IMR-90 (cell line): ENCODE data around the gene SBF2. TPM values are rescaled to one million over a fixed set of nuclear protein-coding genes. Genes with fewer than 3 reads are reported as not detected.
"Not testable (repeated sequence)": the region's sequence is repeated elsewhere in the genome, so short reads cannot be mapped to it uniquely, and the experiment has no call there.

Experiments used
- ATAC-seq: fragments of 200-7000 bp; cut with Tn5 transposase; 2 replicates; pipeline ENCODE4 v1.9.1; 2020; ENCODE audit warnings: low read depth, mild to moderate bottlenecking, moderate library complexity
- BruUV-seq: library from RNA; stranded (reverse); fragments of 400-500 nt; replicated peaks from 2 replicates; lab custom pipeline; 2021; lab: Mats Ljungman, UMichigan
- CTCF ChIA-PET: fragments of 300-600 bp; formaldehyde crosslinking; extraction: SDS; loops from one replicate; lab custom pipeline; 2021; ENCODE audit warnings: antibody characterized with exemption; lab: Yijun Ruan, JAX
- POLR2A ChIA-PET: fragments of 300-600 bp; sonication (Branson Sonifier 250); formaldehyde crosslinking; loops from one replicate; lab custom pipeline; 2022; ENCODE audit warnings: antibody characterized with exemption; ENCODE audit not compliant: unreplicated experiment; lab: Charles Lee
- DNase-seq: peaks from one replicate; pipeline ENCODE4 v3.0.0; 2013
- H2AFZ ChIP-seq: replicated peaks from 2 replicates; pipeline ENCODE3; 2013; ENCODE audit warnings: low read length, mild to moderate bottlenecking; ENCODE audit not compliant: poor library complexity
- H2AK5ac ChIP-seq: 2 replicates; pipeline ENCODE4 v1.6.1; 2013; ENCODE audit warnings: low read depth, low read length, inconsistent platforms
- H2AK9ac ChIP-seq: replicated peaks from 2 replicates; pipeline ENCODE3; 2013; ENCODE audit warnings: mild to moderate bottlenecking, low read depth, low read length, moderate library complexity; ENCODE audit not compliant: poor library complexity
- H2BK120ac ChIP-seq: 2 replicates; pipeline ENCODE4 v1.6.1; 2013; ENCODE audit warnings: low read depth, low read length, inconsistent platforms
- H2BK15ac ChIP-seq: 3 replicates; pipeline ENCODE4 v1.6.1; 2013; ENCODE audit warnings: low read depth, low read length, inconsistent platforms
- H2BK20ac ChIP-seq: 2 replicates; pipeline ENCODE4 v1.6.1; 2013; ENCODE audit warnings: low read depth, mild to moderate bottlenecking, inconsistent platforms, low read length, moderate library complexity
- H2BK5ac ChIP-seq: 2 replicates; pipeline ENCODE4 v1.6.1; 2013; ENCODE audit warnings: mild to moderate bottlenecking, low read depth, low read length, inconsistent platforms; ENCODE audit not compliant: poor library complexity, severe bottlenecking
- H3K14ac ChIP-seq: replicated peaks from 2 replicates; pipeline ENCODE4 v1.6.1; 2013; ENCODE audit warnings: low read depth, low read length, inconsistent platforms
- H3K18ac ChIP-seq: 2 replicates; pipeline ENCODE4 v1.6.1; 2013; ENCODE audit warnings: low read depth, low read length, control low read depth
- H3K23ac ChIP-seq: 2 replicates; pipeline ENCODE4 v1.6.1; 2013; ENCODE audit warnings: low read depth, low read length, inconsistent platforms
- H3K27ac ChIP-seq: 2 replicates; pipeline ENCODE4 v1.5.1; 2013; ENCODE audit warnings: mild to moderate bottlenecking, control low read depth, low read length; ENCODE audit not compliant: insufficient read depth
- H3K27me3 ChIP-seq: 2 replicates; pipeline ENCODE4 v1.6.1; 2013; ENCODE audit warnings: low read length; ENCODE audit not compliant: control insufficient read depth, insufficient read depth
- H3K36me3 ChIP-seq: 2 replicates; pipeline ENCODE4 v1.6.1; 2013; ENCODE audit warnings: low read length, mixed read lengths; ENCODE audit not compliant: control insufficient read depth, insufficient read depth
- H3K4ac ChIP-seq: 2 replicates; pipeline ENCODE4 v1.6.1; 2013; ENCODE audit warnings: low read depth, low read length, inconsistent platforms
- H3K4me1 ChIP-seq: 2 replicates; pipeline ENCODE4 v1.6.1; 2013; ENCODE audit warnings: low read length, mixed read lengths; ENCODE audit not compliant: control insufficient read depth, insufficient read depth
- H3K4me2 ChIP-seq: 2 replicates; pipeline ENCODE4 v1.6.1; 2013; ENCODE audit warnings: low read depth, mild to moderate bottlenecking, control low read depth, low read length, moderate library complexity
- H3K4me3 ChIP-seq: 2 replicates; pipeline ENCODE4 v1.5.1; 2013; ENCODE audit warnings: low read depth, mild to moderate bottlenecking, control low read depth, low read length, moderate library complexity; ENCODE audit not compliant: insufficient read depth
- H3K56ac ChIP-seq: 2 replicates; pipeline ENCODE4 v1.6.1; 2013; ENCODE audit warnings: low read length, inconsistent platforms; ENCODE audit not compliant: insufficient read depth; ENCODE audit errors: extremely low read depth
- H3K79me1 ChIP-seq, 2 experiments: 2 replicates each; pipeline ENCODE4 v1.6.1; 2013; ENCODE audit warnings: low read length in 2 of 2, inconsistent platforms in 1 of 2, low read depth in 1 of 2
- H3K9ac ChIP-seq: 2 replicates; pipeline ENCODE4 v1.6.1; 2013; ENCODE audit warnings: low read depth, low read length, control low read depth
- H3K9me1 ChIP-seq: 2 replicates; pipeline ENCODE4 v1.6.1; 2013; ENCODE audit warnings: low read length, inconsistent platforms; ENCODE audit not compliant: insufficient read depth
- H3K9me3 ChIP-seq: 2 replicates; pipeline ENCODE4 v1.6.1; 2013; ENCODE audit warnings: low read length; ENCODE audit not compliant: control insufficient read depth, insufficient read depth
- H4K20me1 ChIP-seq: 2 replicates; pipeline ENCODE4 v1.6.1; 2013; ENCODE audit warnings: low read length, inconsistent platforms; ENCODE audit not compliant: insufficient read depth
- H4K5ac ChIP-seq: 2 replicates; pipeline ENCODE4 v1.6.1; 2013; ENCODE audit warnings: mild to moderate bottlenecking, low read depth, low read length, control low read depth
- H4K8ac ChIP-seq, 2 experiments: 2 replicates each; pipeline ENCODE4 v1.6.1; 2013; ENCODE audit warnings: low read depth in 2 of 2, low read length in 2 of 2, control low read depth in 1 of 2, inconsistent platforms in 1 of 2
- H4K91ac ChIP-seq: 2 replicates; pipeline ENCODE4 v1.6.1; 2013; ENCODE audit warnings: low read depth, low read length, inconsistent platforms; ENCODE audit not compliant: insufficient read depth
- WGBS, 2 experiments: methylation state at CpG; one replicate each; pipeline versions ENCODE4 v1.1.5 to v1.1.7; 2013; ENCODE audit warnings: missing lambda C conversion rate in 2 of 2; ENCODE audit not compliant: insufficient read length in 1 of 2; ENCODE audit errors: extremely low coverage in 2 of 2; 5-methylcytosine and 5-hydroxymethylcytosine counted together
- dilution Hi-C: fragments of 300-500 bp; cut with HindIII; formaldehyde crosslinking; loops from one replicate; pipeline ENCODE4 v1.14.3; 2018; ENCODE audit warnings: low sequenced_read_pairs; ENCODE audit not compliant: unreplicated experiment
- in situ Hi-C: fragments of 300-500 bp; cut with MboI; formaldehyde crosslinking; loops from 3 replicates; pipeline ENCODE4 v1.14.3; 2019; ENCODE audit warnings: low sequenced_read_pairs, inconsistent platforms, mixed read lengths
- intact Hi-C: fragments of 100-400 bp; cut with micrococcal nuclease; formaldehyde crosslinking; loops from 2 replicates; pipeline ENCODE4 v1.10.0; 2022
- polyA plus RNA-seq, 3 experiments: library from polyadenylated mRNA; depleted of rRNA; stranded (reverse); fragments of >200 nt; gene quantifications; 2 replicates each; pipeline ENCODE4 v1.2.3, GENCODE V29; 2012; ENCODE audit warnings: low replicate concordance in 1 of 3
- total RNA-seq: library from RNA; depleted of rRNA; stranded (reverse); fragments of >200 nt; gene quantifications from 2 replicates; pipeline ENCODE4 v1.2.3, GENCODE V29; 2012

The SBF2 gene
- total and polyA plus RNA-seq, 2 of the 4 experiments (the other 2 are of a cell fraction), result 23.8 to 51.8 TPM

GRCh38 chr11:9987303-9987702, 306.7 kb downstream of the SBF2 start:
- POLR2A ChIA-PET, ATAC-seq, H3K4me3 ChIP-seq, H2AK9ac ChIP-seq, H3K27me3 ChIP-seq, H2BK120ac ChIP-seq, H4K91ac ChIP-seq, H3K36me3 ChIP-seq, H3K27ac ChIP-seq, H2BK20ac ChIP-seq, H3K9ac ChIP-seq, H3K9me3 ChIP-seq, H2AK5ac ChIP-seq, H2AFZ ChIP-seq, dilution Hi-C loops, intact Hi-C loops, H3K56ac ChIP-seq, H4K20me1 ChIP-seq, H3K4me2 ChIP-seq, H2BK5ac ChIP-seq, H3K23ac ChIP-seq, H3K9me1 ChIP-seq, CTCF ChIA-PET, BruUV-seq, H4K8ac ChIP-seq, H4K5ac ChIP-seq, H2BK15ac ChIP-seq, H3K14ac ChIP-seq, H3K4ac ChIP-seq, DNase-seq, H3K18ac ChIP-seq: not testable (repeated sequence)
- Histone ChIP-seq H3K79me1 (peaks cover 0 to 22% of the 10 kb centered on the region in 2 experiments; a peak in 3 of 4 replicates), H3K4me1 (peaks cover 13% of the 10 kb centered on the region)
- in situ Hi-C loops, result loop anchor here (25.0 kb wide), 1 partner anchor 750 kb away; no protein-coding TSS in a partner anchor
- no CpG with 5 or more reads among the region's 4 CpGs for WGBS, 2 experiments
